HG02610 (cell line): Measurements from ENCODE around the gene LPP.

Source experiments
- ATAC-seq: cut with Tn5 transposase; IDR thresholded peaks from one replicate; pipeline ENCODE4 v1.9.1; 2021; ENCODE audit warnings: mild to moderate bottlenecking, moderate library complexity; ENCODE audit not compliant: unreplicated experiment

The LPP gene

DNA sequence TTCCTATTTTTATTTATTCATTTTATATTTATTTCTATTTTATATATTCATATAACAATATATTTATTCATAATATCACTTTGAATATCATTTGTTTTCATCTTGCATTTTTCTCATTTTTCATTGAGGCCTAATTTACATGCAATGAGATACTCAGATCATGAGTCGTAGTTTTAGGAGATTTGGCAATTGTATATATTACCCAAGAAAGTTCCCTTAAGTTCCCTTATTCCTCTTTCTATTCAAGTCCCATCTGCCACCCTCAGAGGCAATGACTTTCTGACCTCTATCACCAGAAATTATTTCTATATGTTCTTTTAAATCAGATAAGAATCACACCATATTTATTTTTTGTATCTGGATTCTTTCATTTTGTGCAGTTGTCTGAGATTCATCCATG is 688.7 kb downstream of the LPP start:
- ATAC-seq = no peak

DNA sequence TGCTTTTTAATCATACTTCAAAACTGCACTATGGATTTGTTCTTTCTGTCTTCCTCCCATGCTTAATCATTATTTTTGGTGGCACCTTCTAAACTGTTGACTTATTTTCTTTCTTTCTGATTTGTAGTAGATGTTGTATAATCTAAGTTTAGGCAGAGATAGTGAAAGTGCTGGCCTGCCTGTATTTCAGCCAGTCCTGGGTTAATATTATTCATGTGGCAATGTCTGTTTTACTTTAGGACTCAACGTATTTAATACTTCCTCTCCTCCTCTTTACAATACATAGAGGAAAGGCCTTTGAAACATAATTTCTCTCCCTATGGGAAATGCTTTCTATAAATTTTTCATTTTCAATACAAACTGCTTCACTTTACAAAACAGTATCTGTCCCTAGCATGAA is 690.1 kb downstream of the LPP start:
- ATAC-seq = no peak

DNA sequence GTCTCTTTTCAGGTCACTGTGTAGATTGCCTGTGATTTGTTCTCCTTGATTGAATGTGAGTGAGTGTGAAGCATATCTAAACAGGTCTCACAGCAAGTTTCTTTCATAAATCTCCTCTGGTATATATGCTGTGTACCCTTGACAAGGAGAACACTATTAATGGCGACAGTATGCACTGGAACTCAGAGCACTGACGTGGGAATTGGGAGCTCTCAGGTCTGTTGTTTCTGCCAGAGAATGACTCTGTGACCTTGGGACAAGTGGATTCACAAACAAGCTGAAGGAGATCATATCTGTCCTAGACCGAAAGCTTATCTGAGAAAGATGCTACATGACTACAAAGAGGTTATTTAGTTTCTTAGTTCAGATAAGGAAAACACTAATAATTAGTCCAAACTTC is 691.6 kb downstream of the LPP start:
- no peak for ATAC-seq

DNA sequence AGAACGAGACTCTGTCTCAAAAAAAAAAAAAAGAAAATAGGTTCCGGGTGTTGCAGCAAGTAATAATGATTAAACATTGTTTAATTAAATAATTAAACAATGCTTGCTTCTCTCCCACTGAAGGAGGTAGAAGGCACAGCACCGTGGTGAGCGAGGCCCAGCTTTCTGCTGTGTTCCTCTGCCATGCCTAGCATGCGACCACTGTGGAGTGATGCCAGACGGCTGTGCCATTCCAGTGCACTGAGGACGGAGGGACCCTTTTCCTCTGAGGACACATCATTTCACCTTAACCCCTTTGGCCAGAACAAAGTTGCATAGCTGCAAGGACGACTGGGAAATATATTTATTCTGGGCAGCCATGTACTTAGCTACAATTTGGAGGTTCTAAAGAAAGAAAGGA is 695.0 kb downstream of the LPP start:
- ATAC-seq = no peak

DNA sequence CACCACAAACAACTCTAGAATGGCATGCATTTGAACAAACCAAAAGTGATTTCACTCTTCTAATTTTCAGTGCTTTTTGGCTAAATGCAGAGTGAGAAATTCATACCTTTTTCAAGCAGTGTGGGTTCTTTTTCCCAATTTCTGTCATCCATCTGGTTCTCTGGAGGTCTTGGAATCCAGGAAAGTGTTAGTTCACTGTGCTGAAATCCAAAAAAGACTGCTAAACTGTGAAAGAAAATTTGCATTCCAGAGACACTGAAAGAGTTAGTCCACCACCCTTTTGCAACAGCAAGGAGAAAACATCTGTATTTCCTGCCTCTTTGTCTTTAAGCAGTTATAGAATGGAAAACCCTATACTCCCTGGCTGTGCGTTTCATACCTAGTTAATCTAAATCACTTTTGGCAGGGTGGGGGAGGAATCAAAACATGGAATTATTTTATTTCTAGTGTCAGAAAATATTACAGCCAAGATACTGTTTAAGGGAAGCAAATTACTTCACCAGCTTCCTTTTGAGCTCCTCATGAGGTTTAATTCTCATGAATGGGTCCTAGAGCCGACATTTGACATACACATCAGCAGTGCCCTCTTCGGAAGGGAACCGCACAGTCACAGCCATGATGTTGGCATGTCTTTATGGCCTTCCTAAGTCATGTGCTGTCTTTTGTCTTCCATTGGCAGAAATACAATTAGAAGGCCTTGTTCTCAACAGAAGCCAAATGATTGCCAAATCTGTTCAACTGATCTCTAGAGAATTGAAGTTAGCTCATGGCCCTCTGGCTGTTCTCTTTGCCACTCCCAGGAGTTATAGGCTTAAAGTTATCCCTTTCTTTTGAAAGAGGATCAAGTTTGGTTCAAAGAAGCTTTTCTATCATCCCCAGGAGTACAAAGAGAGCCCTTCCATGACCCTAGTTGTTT is 700.2 kb downstream of the LPP start:
- no peak for ATAC-seq

DNA sequence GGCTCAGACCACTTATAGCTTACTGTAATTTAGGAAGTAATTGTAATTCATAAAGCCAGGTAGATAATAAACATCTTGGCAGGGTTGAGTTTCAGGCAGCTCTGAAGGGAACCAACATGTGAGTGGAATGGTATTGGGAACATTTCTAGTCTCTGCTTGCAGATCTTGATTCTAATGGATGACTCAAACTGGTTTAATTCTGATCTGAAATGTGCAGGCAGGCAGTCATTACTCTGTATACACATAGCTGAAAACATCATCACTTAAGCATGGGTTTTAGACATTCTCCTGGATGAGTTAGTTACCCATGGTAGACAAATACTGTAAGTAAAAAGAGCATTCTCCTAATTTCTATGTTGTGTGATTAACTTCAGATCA is 700.8 kb downstream of the LPP start:
- no peak for ATAC-seq

DNA sequence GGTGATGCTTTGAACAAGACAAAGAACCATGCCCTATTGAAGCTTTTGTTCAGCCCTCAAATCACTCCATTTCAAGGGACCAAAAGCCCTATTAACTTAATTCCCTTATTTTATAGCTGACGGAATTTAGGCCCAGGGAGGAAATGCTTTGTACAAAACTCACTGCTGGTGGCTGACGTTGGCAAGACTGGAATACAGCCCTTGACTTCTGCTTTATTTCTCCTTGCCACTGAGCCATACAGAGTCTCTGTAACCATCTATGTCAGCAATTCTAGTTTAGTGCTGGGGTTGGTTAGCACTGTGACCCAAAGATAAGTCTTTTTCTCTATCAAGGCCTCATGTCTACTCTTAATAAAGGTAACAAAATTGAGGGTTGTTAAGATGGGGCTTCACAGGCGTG is 701.7 kb downstream of the LPP start:
- ATAC-seq = no peak

DNA sequence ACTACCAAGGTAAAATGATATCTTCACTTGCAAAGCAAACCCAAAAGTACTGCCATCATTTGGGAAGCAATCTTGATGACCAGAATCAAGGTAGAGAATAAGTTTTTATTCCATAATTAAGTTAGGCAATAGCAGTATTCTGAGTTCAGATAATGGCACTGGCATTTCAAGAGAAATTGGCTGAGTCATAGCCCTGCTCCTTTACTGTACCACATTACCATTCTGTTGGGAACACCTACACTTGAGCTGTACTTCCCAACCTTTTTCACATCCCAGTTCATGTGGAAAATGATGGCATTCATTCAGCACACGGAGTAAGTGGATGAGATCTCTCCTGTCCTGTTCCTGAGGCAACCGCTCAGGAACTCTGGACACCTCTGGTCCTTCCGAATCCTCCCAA is 706.2 kb downstream of the LPP start:
- no peak for ATAC-seq

DNA sequence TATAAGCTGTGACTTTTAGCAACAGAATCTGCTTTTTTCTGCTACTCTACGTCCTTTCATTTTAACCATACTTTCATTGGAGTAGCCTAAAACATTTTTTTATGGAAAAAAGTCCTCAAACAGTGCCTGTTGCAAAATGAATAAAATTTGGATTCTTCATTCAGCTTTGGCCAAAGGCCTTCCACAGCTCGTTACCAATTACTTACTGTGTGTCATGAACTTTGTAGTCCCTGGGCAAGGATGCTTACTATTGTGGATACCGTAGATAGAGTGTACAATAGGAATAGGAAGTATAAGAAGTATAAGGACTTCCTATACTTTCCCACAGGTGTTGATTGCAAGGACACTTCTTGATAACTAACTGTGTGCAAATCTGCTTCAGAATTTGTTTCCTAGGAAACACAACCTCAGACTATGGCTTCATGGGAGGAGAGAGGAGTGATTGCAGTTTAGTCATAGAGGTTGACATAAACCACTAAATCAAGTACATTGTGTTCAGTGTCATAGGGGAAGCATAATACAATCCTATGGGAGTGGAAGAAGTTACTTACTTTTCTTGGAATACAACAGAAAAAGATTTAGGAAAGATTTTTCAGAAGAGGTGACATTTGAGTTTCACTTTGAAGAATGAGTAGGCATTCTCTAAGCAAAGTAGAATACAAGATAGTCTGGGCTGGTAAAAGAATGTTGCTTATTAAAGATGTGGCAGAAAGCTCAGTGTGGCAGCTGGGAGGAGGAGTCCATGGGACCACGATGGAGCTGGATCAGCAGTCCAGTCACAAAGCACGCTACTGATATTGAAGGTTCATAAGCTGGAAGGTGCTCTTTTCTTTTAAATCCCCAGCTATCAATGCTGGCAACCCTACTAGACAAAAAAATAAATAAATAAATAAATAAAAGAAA is 708.1 kb downstream of the LPP start:
- no peak for ATAC-seq

DNA sequence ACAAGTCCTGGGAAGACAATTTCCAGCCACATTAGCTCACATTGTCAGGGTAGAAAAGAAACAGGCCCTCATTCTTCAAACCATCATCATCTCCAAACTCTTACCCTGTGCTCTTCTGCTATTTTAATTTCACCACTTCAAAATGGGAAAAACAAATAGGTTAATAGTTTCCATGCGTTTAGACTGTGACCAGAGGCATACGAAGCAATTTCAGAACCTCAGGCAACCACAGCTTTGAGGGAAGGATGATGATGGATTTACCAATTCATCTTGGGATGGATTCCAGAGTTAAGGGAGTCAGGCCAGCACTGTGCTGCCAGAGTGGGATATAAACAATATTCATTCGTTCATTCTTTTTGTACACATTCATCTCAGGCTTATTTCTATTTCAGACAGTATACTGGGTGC is 710.0 kb downstream of the LPP start:
- ATAC-seq = no peak

DNA sequence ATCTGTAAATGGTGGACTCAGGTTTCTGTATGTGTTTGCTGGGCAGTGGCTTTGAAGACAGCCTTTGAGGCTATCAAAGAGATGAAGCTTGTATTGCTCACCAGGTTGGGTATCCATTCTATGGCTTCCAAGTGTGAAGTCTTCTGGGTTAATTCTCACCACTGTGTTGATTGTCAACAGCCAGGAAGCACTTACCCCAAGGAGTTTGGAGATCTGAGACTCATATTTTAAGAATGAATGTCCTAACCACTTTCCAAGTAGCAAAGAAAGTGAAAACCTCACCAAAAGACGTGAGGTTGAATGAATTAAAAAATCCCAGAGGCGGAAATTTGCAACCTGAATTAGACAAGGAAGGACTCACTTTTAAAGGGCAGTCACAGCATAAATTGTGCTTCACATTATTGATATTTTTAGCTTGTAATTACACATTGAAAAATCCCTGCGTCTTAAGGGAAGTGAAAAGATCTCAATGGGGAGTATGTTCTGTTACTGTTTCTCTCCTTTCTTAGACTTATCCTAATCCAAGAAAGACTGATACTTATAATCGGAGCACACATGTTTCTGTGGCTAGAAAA is 713.8 kb downstream of the LPP start:
- no peak for ATAC-seq

DNA sequence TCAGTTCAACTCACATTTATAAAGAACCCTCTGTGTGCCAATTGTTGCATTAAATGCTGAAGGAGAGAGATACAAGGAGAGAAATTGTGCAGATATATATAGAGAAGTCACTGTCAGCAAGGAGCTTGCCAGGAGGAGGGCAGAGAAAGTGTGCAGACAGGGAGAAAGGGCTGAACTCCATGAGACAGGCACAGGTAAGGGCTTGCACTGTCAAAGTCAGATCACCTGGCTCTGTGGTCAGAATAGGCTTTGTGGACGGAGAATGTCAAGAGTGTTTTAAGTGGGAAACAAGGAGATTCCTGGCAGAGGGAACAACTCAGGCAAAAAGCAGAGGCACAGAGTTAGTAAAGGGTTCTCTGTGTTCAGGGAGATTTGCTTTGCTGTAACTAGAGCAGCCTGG is 714.8 kb downstream of the LPP start:
- ATAC-seq = no peak

DNA sequence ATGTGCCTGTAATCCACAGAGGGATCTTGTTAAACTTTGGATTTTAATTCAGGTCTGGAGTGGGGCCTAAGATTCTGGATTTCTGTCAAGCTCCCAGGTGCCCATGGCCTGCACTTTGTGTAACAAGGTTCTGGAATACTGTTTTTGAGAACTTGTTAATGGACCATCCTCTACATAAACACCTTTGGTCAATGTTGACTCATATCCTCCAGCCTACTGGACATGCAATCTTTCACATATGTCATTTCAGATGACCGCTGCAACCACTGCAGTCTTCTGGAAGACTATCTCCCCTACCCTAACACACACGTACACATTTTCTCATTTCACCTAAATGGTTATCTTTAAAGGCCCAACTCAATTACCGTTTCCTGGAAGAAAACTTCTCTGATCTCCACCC is 715.7 kb downstream of the LPP start:
- ATAC-seq = no peak

DNA sequence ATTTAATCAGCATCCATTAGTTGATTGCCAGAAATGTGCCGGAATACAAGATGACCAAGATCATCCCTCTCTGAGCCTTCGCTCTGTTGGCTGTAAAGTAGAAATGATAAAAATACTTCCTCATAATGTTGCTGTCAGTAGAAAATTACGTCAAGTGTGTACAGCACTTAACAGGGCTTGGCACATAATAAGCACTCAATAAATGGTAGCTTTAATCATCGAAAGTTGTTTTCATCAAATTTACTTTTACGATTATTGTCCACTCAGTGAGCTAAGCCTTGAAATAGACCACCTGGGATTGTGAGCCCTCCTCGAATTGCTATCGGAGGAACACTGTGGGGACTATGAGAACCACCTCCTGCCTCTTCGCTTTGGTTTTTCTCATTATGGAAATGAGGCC is 716.5 kb downstream of the LPP start:
- ATAC-seq = no peak

DNA sequence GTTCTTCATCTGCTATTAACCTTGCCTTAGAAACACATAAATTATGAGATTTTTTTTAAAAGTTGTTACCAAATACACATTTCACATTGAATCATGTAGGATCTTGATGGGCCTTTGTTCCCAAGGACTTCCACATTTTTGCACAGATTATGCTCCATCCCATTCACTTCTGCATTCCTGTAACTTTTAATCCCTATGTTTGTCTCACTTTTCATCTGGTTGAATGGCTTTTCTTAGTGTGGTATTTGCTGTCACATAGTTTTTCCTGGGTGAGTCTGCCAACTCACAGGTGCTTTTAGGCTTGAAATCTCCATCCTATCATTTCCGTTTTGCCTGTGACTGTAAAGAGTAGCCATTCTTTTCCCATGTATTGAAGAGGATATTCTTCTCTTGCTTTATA is 720.6 kb downstream of the LPP start:
- ATAC-seq = no peak

DNA sequence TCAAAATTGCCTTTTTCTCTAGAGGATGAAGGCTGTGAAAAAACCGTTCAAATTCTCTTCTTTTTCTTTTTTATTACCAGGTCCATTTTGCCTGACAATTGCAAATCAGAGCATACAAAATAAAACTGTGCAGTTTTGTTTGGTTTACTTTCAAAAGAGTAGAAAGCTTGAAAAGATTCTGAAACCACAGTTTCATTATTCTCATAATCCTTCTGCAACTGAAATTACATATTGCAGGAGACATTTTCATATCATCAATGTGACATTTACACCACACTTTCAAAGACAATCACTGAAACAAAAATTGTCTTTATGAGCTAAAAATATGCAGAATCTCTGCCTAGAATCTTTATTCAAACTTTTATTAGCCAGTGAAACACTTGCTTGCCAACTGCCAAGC is 721.5 kb downstream of the LPP start:
- no peak for ATAC-seq

DNA sequence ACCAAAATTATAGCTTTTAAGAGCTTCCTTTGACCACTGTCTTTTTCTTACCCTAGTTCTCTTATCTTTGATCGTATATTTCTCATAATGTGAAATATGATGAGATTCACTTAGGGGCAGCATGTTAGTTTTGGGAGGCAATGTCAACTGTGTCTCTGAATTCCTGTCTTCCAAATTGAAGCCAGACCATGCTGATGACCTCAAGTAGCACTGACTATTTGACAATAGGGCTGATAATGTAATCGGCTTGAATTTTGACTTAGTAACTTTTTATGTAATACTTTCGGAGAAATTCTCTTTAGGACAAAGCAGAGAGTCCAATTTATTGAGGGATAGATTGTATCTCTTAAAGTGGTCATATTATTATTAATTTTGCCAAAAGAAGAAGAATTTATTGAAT is 722.4 kb downstream of the LPP start:
- no peak for ATAC-seq

DNA sequence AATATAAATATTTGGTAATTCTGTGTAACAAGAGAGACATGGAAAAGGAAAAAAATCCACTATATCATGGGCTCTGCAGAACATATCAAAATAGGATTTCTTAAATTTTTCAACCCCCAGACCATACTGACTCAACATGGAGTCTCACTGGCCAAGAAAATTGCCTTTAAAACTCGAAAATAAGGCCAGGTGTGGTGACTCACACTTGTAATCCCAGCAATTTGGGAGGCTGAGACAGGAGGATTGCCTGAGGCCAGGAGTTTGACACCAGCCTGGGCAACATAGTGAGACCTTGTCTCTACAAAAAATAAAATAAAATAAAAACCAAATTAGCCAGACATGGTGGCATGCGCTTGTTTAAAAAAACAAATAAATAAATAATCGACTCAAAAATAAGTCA is 723.4 kb downstream of the LPP start:
- ATAC-seq = no peak

DNA sequence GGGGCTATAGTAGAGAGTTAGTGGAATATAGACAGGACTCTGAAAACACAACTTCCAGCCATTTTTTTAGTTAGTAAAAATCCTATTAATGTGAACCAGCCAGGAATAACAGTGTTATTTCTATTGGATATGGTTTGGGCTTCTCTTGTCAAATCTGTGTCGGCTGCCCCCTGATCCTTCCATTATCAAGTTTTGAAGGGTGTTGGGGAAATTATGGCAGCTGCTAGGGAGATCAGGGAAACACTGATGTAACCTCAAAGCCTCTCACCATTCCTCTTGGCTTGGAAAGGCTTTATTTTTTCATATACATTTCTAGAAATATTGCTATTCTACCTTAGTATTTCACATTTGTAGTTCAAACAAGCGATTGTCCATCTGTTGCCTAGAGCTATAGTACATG is 724.1 kb downstream of the LPP start:
- ATAC-seq = no peak

DNA sequence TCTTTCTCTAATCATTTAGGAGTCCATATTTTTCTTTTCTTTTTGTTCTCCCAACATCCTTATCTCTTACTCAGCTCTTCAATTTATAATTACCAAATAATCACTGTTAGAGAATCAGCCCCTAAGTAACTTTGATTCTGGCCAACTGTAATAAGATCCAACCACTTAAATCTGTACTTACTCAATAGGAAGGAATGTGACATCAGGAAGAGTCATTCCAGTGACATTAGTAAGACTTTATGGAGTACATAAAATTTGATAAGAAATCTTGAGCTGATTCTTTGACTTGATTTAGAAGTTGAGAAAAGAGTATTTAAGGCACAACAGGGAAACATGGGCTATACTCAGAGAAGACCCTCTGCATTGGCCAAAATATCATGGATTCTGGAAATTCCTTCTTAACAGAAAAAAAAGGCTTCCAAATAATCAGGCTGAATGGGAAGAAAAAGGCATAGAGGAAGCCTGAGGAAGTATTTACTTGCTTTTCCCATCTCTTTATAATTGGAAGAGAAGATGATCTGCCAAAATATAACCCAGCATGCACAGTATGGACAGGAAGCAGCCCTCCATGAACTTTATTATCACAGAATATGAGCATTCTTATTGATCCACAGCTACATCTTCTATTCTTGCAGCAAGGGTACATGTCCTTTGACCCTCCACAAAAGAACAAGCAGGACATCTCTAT is 728.1 kb downstream of the LPP start:
- ATAC-seq = no peak
